C4-2B (cell line): Measurements from ENCODE around the gene WBP1L.
"Not testable (repeated sequence)": the region's sequence is repeated elsewhere in the genome, so short reads cannot be mapped to it uniquely, and the experiment has no call there.

ENCODE experiments used
- H3K27ac ChIP-seq: fragments of 450-650 bp; 2 replicates; pipeline ENCODE4 v1.5.1; 2017
- CTCF ChIP-seq: fragments of 450-650 bp; conservative IDR thresholded peaks from 2 replicates; pipeline ENCODE4 v1.5.1; 2017; ENCODE audit warnings: mild to moderate bottlenecking
- ZFX ChIP-seq: fragments of 450-650 bp; IDR thresholded peaks from 2 replicates; pipeline ENCODE4 v1.6.1; 2017

The WBP1L gene

DNA sequence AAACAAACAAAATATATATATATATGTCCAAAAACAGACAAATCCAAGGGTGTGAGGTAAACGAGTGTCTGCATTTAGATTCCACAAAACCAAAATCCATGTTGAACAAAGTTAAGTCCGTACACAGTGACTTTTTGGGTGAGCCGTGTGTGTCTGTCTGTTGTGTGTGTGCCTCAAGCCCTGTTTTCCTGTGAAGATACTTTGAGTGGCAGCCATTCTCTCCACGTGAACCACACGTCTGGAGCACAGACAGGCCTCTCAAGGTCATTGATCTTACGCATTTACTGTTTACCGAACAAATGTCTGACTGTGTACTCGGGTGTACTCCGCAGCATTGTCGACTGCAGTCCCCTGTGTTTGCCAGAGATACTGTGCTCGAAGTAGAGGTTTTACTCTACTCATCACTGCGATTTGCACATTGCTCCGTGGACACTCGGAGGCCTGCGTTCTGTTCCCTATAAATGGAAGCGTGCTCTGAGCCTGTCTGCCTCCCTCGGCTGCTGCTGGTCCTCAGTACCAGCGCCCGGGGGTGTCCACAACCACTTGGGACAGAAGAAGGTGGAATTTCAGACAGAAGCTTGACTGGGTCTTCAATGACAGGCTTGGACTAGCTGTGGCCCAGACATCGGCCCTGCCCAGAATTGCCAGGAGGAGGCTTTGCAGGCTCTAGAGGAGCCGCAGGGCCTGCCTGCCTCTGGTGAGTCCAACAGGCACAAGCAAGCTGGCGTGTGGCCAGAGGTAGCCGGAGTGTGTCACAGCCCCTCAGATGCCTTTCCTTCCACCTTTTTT, 71.3 kb downstream of the WBP1L start:
- no peak for TF ChIP-seq CTCF
- no peak for TF ChIP-seq ZFX
- no peak overlapping the region for H3K27ac ChIP-seq

GRCh38 chr10:102815790-102816549, 72.2 kb downstream of the WBP1L start:
- TF ChIP-seq ZFX (no peak), CTCF (no peak)
- H3K27ac ChIP-seq = no peak overlapping the region

- TF ChIP-seq CTCF = no peak
- no peak for TF ChIP-seq ZFX
- H3K27ac ChIP-seq = no peak overlapping the region
These were observed 73.4 kb downstream of the WBP1L start for GRCh38 chr10:102817175-102817574.

GRCh38 chr10:102819054-102819453, 75.3 kb downstream of the WBP1L start:
- TF ChIP-seq CTCF = no peak
- no peak for TF ChIP-seq ZFX
- H3K27ac ChIP-seq = no peak overlapping the region

DNA sequence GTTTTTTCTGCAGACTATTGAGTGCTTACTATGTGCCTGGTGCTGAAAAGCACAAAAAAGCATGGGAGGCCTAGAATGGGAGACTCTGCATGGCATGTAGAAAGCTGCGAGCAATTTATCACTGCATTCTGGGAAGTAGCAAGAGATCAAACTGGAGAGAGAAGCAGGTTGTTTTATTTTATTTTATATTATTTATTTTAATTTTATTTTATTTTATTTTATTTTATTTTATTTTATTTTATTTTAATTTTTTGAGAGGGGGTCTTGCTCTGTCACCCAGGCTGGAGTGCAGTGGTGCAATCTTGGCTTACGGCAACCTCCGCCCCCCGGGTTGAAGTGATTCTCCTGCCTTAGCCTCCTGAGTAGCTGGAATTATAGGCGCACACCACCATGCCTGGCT, 76.3 kb downstream of the WBP1L start:
- not testable (repeated sequence) for H3K27ac ChIP-seq

- TF ChIP-seq ZFX = no peak
- no peak for TF ChIP-seq CTCF
- H3K27ac ChIP-seq = no peak overlapping the region
These were observed 78.5 kb downstream of the WBP1L start for GRCh38 chr10:102822222-102822621.

- TF ChIP-seq ZFX = no peak
- TF ChIP-seq CTCF = no peak
These were observed 80.9 kb downstream of the WBP1L start for GRCh38 chr10:102824664-102825063.

More at GRCh38 chr10:102824664-102825063, 80.9 kb downstream of the WBP1L start:
- no peak overlapping the region for H3K27ac ChIP-seq
